ENCODE measurements around the gene SHANK3. TPM values are rescaled to one million over a fixed set of nuclear protein-coding genes. Genes with fewer than 3 reads are reported as not detected.

SHANK3 gene
- polyA plus RNA-seq, 1 donor (not counting 4 experiments of a cell fraction or from before 2014, with no cell fraction given): 1.00 TPM

DNA sequence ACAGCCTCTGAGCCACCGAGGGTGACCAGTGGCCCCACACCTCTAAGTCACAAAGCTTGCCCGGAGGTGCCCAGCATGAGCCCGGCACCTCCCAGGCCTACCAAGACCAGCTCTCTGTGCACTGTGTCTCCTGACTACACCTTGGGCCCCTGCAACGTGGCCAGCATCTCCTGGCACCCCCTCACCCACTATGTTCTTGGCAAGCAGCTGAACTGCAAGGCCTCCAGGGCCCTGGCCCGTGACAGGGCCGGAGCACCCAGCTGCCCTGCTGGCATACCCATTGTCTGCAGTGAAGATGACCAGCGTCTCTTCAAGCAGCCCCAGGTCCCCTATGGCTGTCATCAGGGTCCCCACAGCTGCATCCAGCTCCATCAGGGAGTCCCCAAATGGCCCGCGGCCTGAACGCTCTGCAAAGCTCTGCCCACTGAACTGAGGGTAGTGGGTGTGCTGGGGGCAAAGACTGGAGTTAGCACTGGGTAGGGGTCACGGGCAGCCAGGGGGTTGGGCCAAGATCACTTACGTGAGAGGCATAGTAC lies 46.2 kb upstream of the SHANK3 start:
- Histone ChIP-seq H3K27ac (ENCODE audit: control insufficient read depth, insufficient read depth, low read length) (no peak overlapping the region), H2AFZ (ENCODE audit: control insufficient read depth, low read length) (no peak overlapping the region), H3K4me3 (ENCODE audit: control insufficient read depth in 2 of 3, extremely low read depth in 1 of 3, insufficient read depth in 2 of 3, low read depth in 1 of 3, low read length in 3 of 3) (no peak overlapping the region), H3K79me2 (ENCODE audit: control insufficient read depth, insufficient read depth, low read length) (peaks cover 11% of the 10 kb centered on the region), H3K9ac (ENCODE audit: control insufficient read depth, extremely low read depth, insufficient read depth, low read length) (no peak overlapping the region), H3K4me1 (ENCODE audit: control insufficient read depth, extremely low read depth, insufficient read depth, low read length) (peaks cover 34% of the 10 kb centered on the region), H4K20me1 (ENCODE audit: control insufficient read depth, extremely low read depth, insufficient read depth, low read length) (no peaks in the 10 kb centered on the region), H3K9me3 (ENCODE audit: control insufficient read depth, low read depth, low read length) (no peaks in the 10 kb centered on the region), H3K4me2 (ENCODE audit: control insufficient read depth, extremely low read depth, insufficient read depth, low read depth, low read length) (peak overlapping the region; percentile 76), H3K9me1 (ENCODE audit: control insufficient read depth, extremely low read depth, insufficient read depth, low read length) (no peaks in the 10 kb centered on the region), H3K27me3 (ENCODE audit: control insufficient read depth, extremely low read depth, insufficient read depth, low read length) (no peaks in the 10 kb centered on the region), H3K36me3 (ENCODE audit: control insufficient read depth in 2 of 2, extremely low read depth in 1 of 2, insufficient read depth in 2 of 2, low read length in 2 of 2) (peaks cover 0 to 9% of the 10 kb centered on the region in 2 experiments)
- TF ChIP-seq EZH2 (IDR thresholded peaks at IDR 0.05; ENCODE audit: low read length): no peak
- TF ChIP-seq, protein P1, sequence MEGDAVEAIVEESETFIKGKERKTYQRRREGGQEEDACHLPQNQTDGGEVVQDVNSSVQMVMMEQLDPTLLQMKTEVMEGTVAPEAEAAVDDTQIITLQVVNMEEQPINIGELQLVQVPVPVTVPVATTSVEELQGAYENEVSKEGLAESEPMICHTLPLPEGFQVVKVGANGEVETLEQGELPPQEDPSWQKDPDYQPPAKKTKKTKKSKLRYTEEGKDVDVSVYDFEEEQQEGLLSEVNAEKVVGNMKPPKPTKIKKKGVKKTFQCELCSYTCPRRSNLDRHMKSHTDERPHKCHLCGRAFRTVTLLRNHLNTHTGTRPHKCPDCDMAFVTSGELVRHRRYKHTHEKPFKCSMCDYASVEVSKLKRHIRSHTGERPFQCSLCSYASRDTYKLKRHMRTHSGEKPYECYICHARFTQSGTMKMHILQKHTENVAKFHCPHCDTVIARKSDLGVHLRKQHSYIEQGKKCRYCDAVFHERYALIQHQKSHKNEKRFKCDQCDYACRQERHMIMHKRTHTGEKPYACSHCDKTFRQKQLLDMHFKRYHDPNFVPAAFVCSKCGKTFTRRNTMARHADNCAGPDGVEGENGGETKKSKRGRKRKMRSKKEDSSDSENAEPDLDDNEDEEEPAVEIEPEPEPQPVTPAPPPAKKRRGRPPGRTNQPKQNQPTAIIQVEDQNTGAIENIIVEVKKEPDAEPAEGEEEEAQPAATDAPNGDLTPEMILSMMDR (optimal IDR thresholded peaks at IDR 0.05 in 1 of 3, IDR thresholded peaks at IDR 0.05 in 1 of 3, conservative IDR thresholded peaks at IDR 0.05 in 1 of 3; ENCODE audit: extremely low read depth in 1 of 3, insufficient read depth in 2 of 3, low read length in 3 of 3): no peak
- FAIRE-seq: no peak
- dilution Hi-C loops (cut with MboI; ENCODE audit: extremely low pct_ligation_motif_present, low sequenced_read_pairs): no loop called here
- no peak for DNase-seq (ENCODE audit: low read depth, low spot score)

DNA sequence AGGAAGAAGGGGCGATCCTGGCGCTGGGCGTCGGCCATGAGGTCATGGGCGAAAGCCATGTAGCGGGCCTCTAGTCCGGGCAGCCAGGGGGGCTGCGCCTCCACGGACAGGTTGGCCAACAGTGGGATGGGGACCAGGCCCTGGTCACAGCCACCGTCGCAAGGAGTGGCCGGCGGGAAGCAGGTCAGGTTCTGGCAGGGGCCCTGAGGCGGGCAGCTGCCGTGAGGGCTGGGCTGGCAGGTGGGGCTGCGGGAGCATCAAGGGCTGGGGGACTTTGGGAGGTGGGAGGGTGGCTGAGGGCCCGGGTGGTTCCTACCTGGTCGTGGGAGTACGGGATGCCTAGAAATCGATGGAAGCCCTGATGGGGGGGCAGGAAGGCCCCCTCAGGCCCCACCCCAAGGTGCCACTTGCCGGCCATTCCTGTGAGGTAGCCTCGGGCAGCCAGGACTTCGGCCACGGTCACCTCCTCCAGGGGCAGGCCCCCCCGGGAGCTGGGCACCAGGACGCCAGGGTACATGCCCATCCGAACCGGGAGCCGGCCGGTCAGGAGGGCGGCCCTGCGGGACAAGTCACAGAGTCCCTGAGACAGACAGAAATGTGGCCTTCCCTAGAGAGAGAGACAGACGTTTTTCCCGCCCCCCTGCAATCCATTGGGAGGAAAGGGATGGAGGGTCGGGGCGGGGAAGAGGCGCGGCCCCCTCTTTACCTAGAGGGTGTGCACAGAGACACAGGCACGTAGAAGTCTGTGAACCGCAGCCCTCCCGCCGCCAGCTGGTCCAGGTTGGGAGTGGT lies 45.6 kb upstream of the SHANK3 start:
- H3K27me3 ChIP-seq (ENCODE audit: control insufficient read depth, extremely low read depth, insufficient read depth, low read length): no peaks in the 10 kb centered on the region
- H3K9ac ChIP-seq (ENCODE audit: control insufficient read depth, extremely low read depth, insufficient read depth, low read length): peak overlapping the region; percentile 84
- no peaks in the 10 kb centered on the region for H4K20me1 ChIP-seq (ENCODE audit: control insufficient read depth, extremely low read depth, insufficient read depth, low read length)
- peak overlapping the region; percentile 64 for H3K27ac ChIP-seq (ENCODE audit: control insufficient read depth, insufficient read depth, low read length)
- H3K9me3 ChIP-seq (ENCODE audit: control insufficient read depth, low read depth, low read length): no peaks in the 10 kb centered on the region
- TF ChIP-seq, protein P1 (optimal IDR thresholded peaks at IDR 0.05 in 1 of 3, IDR thresholded peaks at IDR 0.05 in 1 of 3, conservative IDR thresholded peaks at IDR 0.05 in 1 of 3; ENCODE audit: extremely low read depth in 1 of 3, insufficient read depth in 2 of 3, low read length in 3 of 3): peak in 1 of 3 experiments; percentile 4
- TF ChIP-seq EZH2 (IDR thresholded peaks at IDR 0.05; ENCODE audit: low read length): no peak
- H2AFZ ChIP-seq (ENCODE audit: control insufficient read depth, low read length): peak overlapping the region; percentile 90
- H3K4me3 ChIP-seq (ENCODE audit: control insufficient read depth in 2 of 3, extremely low read depth in 1 of 3, insufficient read depth in 2 of 3, low read depth in 1 of 3, low read length in 3 of 3): peak overlapping the region; percentile 86 to 93 (median 92)
- DNase-seq (ENCODE audit: low read depth, low spot score) (no peak), FAIRE-seq (no peak)
- peaks cover 27% of the 10 kb centered on the region for H3K4me1 ChIP-seq (ENCODE audit: control insufficient read depth, extremely low read depth, insufficient read depth, low read length)
- peak overlapping the region; percentile 76 for H3K4me2 ChIP-seq (ENCODE audit: control insufficient read depth, extremely low read depth, insufficient read depth, low read depth, low read length)
- H3K79me2 ChIP-seq (ENCODE audit: control insufficient read depth, insufficient read depth, low read length): peaks cover 11% of the 10 kb centered on the region
- dilution Hi-C loops (cut with MboI; ENCODE audit: extremely low pct_ligation_motif_present, low sequenced_read_pairs): no loop called here
- no peaks in the 10 kb centered on the region for H3K9me1 ChIP-seq (ENCODE audit: control insufficient read depth, extremely low read depth, insufficient read depth, low read length)
- H3K36me3 ChIP-seq (ENCODE audit: control insufficient read depth in 2 of 2, extremely low read depth in 1 of 2, insufficient read depth in 2 of 2, low read length in 2 of 2): peaks cover 0 to 9% of the 10 kb centered on the region in 2 experiments
